SKM-1 (cell line): ENCODE measurements around the gene DMD.
"Not testable (repeated sequence)": the region's sequence is repeated elsewhere in the genome, so short reads cannot be mapped to it uniquely, and the experiment has no call there.

Source experiments
- DNase-seq: peaks from one replicate; lab custom pipeline; 2025; ENCODE audit not compliant: unreplicated experiment; lab: John Stamatoyannopoulos, UW

DMD gene

DNA sequence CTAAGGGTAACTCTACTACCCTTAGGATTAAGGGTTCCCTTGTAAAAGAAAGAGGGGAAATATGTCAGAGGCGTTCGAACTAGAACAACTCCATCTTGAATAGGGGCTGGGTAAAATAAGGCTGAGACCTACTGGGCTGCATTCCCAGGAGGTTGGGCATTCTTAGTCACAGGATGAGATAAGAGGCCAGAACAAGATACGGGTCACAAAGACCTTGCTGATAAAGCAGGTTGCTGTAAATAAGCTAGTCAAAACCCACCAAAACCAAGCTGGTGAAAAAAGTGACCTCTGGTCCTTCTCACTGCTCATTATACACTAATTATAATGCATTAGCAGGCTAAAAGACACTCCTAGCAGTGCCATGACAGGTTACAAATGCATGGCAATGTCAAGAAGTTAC lies 922.0 kb downstream of the DMD start:
- DNase-seq = no peak

DNA sequence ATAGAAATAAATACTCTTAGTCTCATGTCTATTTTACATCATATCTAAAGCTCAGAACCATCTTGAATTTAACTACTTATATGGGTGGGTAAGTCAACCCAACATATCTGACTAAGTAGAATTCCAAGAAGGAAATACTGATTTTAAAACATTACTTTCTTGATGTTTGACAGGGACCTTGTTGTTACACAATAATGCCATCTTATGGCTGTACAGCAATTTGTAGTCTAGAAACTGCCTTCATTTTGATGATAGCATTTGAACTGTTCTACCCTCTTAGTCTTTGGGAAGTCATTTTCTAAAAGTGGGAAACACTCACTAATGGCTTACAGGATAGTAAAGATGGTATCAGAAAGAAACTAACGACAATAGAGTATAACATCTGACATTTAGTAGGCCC lies 929.5 kb downstream of the DMD start:
- DNase-seq = no peak

DNA sequence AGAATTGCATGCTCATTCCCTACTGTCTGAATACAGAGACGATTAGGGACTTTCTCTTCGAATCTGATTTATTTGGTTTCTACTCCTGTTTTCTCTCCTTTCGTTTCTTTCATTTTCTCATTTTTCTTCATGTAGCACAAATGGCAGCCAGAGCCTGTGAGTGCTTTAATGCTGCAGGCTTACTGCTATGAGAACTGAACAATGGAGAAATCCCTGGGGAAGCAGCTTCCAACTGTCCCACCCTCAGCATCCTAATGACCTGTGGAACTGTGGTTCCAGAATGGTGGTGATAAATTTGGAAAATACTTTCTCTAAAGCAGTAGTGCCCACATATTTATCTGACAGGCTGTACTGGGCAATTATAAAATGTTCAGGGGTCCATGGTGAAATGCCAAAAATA lies 930.4 kb downstream of the DMD start:
- DNase-seq = no peak

DNA sequence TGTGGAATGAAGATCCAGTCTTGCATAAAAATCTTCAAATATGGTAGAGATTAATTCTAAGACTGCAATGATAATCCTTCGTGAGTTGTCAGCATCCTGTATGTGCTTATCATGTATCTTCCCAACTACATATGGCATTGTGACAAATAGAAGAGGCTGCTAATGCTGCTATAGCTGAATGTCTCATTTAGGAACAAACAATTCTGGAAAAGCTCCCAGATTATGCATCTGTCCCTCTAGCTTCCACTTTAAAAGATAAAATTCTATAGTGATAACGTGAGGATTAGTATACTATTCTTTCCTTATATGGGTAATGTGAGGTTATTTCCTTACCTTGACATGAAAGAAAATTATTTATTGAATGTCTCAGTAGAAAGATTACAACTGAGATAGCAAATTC lies 930.9 kb downstream of the DMD start:
- no peak for DNase-seq

DNA sequence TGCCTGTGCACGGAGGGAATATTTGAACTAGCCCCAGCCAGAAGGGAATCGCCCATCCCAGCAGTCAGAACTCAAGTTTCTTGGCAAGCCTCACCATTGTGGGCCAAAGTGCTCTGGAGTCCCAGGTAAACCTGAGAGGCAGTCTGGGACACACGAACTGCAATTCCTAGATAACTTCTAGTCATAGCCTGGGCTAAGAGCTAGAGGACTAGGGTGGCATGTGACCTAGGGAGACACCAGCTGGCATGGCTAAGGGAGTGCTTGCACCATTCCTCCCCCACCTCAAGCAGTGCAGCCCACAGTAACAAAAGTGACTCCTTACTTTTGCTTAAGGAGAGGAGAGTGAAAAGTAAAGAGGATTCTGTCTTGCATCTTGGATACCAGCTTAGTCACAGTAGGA lies 935.2 kb downstream of the DMD start:
- DNase-seq = no peak

DNA sequence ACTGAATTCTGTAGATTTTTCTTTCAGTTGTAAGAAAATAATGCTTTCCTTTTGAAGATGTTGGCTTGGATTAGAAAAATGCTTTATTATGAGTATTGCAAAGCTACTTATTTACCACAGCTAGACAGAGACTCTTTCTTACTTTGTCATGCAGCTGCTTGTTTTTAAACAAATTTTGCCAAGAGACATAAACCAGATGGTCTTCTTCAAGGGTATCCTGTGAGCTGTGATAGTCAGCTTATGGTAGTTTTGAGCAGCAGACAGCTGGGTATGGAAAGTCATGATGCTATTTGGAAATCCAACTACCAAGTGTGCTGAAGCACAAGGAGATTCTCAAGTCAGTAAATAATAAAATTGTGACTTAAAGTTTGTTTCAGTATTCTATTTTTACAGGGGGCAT lies 941.5 kb downstream of the DMD start:
- DNase-seq = no peak

DNA sequence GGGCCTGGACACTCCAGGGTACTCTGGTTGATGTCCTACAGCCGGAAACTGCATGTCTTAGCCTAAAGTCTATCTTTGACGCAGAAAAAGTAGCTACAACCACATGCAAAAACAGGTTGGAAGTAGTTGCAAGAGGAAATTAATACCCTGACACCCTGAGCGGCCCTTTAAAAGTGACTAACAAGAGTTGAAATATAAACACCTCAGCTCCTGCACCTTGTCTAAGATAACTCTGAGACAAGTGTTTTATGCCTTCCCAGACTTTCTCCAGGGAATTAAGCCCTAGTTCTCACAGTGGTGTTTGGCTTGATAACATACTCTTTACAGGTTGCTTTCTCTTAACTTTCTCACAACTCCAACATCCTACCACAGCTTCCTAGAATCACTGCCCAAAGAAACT lies 943.1 kb downstream of the DMD start:
- no peak for DNase-seq

DNA sequence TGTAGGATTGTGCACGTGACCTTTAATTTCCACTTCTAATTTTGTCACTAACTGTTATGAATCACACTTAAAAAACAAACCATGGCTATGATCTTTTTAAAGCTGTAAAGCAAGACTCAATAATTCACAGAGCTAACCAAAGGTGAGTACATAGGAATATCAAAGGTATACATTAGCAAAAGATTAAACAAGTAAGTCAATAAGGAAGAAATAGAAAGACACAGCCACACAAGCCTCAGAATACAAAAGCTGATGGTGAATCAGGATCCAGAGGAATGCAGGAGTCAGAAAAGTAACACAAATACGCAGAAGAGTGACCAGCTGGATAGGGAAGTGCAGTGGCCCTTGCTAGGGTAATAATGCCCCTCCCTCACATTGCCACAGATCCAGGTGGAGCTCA lies 943.6 kb downstream of the DMD start:
- DNase-seq = no peak

DNA sequence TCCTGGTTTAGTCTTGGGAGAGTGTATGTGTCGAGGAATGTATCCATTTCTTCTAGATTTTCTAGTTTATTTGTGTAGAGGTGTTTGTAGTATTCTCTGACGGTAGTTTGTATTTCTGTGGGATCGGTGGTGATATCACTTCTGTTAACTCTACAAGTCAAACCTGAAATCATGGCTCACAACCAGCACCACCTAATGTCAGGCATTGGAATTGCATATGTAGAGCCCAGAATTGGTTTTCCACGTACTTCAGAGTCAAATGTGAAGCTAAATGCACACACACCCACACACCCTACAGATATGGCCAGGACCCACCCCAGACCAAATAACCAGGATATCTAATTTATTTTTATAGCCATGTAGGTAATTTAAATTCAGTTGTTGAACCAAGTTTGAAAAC lies 964.7 kb downstream of the DMD start:
- not testable (repeated sequence) for DNase-seq

DNA sequence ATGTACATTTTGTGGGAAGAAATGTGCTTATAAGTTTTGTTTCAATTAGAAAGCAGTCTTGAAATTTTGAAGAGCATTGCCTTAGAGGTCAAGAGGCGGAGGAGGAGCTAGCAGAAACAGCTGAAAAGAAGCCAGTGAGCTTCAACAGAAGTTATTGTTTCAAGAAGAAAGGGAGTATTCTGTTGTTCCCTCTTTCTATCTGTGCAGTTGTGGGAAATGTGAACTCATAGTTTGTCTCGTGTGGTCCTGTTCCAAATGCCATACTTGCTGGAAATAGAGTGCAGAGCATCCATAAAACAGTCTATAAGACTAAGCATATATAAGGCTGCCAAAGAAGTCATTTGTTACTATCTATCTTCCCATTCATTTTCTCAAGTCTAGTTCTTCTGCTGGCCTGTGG lies 1015.7 kb downstream of the DMD start:
- DNase-seq = no peak

DNA sequence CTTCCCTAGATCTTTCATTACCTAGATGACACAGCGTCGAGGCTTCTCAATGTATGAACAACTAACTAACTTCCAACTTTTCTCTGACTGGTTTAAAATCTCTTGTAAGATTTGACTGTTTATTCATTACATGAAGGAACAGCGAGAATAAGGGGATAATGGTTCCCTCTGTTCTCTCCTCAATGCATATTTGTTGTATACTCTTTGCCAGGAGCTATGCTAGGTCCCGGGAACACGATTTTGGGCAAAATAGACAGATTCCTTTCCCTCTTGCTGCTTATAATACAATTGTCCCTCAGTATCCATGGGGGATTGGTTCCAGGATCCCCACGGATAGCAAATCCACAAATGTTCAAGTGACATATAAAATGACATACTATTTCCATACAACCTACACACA lies 1020.0 kb downstream of the DMD start:
- no peak for DNase-seq

DNA sequence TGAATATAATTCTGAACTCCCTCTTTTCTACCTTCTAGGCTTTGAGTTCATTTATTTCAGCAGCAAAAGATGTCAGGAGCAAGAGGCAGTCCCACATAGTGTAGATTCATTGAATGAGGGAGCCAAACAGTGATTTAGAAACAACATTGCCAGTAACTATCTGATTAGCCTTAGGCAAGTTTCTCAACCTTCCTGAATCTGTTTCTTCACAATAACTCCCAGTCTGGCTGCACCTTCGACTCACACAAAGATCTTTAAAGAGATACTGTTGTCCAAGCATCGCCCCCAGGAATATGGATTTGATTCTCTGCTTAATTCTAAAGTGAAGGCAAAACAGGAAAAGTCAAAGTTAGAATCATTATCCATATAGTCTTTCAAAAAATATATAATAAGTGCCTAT lies 1026.2 kb downstream of the DMD start:
- DNase-seq = no peak

DNA sequence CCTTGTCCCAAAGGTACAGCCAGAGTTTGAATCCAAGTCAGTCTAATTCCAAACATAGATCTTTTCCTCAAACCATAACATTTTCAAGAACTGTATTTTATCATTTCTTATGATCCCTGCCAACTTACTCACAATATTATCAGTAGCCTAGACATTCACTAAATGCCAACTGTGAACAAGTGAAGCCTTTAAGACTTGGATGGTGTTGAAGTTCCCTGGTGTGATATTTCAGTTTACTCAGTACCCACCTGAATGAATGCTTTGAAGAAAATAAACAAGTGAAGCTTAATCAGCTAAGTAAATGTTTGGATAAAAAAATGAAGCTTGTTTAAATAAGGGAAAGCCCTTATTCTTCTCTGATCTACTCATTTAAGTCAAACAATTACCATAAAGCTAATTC lies 1028.3 kb downstream of the DMD start:
- DNase-seq = no peak

DNA sequence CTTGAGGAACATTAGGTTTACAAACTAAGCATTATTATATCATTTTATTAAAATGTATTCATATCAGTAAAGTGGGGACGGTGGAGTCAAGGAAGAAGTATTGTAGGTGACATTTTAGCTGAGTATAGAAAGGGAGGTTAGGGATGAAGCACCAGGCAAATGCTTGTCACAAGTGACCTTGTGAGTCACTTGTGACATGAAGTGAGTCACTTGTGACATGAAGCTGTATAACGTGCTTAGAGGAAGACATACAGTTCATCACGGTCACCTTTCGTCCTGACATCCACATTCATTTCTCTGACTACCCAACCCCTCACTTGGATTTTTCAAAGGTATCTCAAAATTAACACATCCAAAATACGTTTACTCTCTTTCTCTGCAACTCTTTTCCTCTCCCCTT lies 1034.8 kb downstream of the DMD start:
- no peak for DNase-seq

DNA sequence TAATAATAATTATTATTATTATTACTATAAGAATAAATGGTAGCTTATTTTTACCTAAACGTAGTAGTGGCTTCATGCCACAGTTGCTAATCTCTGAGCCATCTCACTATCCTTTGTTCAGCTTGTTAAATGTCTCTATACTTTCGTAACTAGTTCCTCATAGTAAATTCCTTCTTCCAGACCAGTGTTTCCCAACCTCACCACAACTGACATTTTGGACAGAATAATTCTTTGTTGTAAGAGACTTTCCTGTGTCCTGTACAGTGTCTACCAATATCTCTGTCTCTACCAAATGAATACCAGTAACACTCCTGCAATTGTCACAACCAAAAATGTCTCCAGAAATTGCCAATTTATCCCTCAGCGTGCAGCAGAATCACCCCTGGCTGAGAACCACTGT lies 1040.9 kb downstream of the DMD start:
- peak; percentile 50 for DNase-seq

DNA sequence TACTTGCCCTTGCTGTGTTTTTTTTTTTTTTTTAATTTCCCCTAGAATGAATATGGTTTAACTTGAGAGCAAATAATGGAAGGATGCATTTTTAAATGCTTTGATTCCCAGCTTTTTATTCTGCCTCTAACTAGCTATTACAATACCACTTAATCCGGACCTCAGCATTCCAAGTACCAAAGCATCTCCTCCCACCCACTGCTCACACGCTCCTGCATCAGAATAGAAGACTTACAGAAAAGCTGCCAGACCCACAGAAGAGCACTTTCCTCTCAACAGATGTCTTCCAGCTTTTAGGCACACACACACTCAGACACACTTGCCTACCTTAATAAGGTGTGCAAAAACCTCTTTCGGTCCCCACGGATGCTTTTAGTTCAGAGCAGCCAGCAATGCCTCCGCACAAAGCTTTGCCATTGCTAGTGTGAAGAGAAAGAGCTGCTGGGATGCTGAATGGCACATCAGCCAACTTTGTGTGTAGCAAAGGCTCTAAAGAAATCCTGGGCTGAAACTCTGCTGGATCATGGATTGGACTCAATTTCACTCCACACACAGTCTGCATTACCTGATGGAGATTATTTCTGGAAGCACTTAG lies 1056.2 kb downstream of the DMD start:
- no peak for DNase-seq

DNA sequence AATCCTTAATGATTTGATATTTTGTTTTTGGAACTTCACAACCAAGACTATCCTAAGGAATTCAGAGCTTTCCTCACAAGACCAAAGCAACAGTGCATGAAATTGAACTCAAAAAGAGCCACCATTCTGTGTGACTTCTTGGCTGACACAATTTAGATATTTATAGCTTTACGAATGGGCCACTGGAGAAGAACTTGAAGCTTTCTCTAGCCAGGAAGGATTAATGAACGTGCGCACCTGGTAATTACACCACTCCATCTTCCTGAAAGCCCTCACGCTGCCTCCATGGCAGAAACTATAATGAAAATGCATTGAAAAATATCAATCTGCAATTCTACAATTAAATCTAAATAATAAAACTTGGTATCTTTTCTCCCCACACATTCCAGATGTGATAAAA lies 1057.8 kb downstream of the DMD start:
- no peak for DNase-seq

DNA sequence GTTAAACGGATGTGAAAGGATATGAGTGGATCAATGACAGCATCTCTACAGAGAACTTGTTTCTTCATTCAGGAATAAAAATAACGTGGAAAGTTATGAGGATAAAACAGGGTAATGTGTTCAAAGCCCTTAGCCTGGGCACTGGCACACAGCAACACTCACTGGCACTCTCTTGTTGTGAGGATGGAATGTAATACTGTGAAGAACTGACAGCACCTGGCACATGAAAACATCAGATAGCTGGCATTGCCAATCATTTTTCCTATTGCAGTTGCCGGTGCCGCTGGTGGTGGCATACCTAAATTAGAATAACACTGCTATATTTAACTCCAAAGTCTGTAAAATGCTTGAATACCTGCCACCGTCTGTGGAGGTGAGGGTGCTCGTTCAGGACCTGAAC lies 1061.2 kb downstream of the DMD start:
- no peak for DNase-seq

DNA sequence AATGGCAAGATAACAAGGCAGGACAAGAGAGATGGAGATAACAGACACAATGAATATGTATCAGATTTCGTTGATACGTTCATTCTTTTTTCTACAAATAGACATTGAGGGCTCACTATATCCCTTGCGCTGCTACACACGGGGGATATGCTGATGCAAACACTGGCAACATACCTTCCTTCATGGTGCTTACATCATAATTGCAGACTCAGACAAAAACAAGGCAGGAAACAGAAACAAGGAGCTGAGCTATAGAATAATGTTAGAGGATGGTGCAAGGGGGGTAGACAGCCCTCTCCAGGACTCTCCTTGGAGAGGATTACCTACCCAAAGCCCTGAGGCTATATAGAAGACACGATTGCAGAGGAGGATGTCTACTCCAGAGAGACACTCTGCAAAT lies 1069.5 kb downstream of the DMD start:
- no peak for DNase-seq

DNA sequence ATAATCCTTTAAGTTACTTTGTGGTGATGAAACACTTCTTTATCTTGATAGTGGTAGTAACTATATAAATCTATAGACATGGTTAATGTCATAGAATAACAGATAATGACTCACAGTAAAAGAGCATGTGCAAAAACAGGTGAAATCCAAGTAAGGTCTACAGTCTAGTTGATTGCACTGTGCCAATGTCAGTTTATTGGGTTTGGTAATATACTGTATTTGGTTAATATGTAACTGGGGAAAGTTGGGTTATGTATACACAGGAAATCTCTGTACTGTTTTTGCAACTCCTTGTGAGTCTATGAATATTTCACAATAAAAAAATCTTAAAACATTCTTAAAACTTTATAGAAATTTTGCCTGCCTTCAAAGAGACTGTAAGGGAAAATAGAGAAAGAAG lies 1071.9 kb downstream of the DMD start:
- no peak for DNase-seq

DNA sequence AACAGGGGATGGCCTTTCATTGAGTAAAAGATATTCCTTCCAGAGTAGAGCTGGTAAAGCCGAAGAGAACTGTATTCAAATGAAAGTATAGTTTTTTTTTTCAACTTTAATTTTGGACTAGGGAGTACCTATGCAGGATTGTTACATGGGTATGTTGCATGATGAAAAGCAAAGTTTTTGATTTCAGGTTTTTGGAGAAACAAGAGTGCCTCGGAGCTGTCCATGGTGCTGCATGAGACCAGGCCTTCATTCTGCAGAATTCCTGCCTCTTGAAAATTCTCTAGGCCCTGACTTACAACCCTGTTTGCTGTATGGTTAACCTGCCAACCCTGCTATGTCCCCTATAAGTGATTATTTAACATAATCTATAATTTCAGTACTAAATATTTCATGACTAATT lies 1073.8 kb downstream of the DMD start:
- no peak for DNase-seq

DNA sequence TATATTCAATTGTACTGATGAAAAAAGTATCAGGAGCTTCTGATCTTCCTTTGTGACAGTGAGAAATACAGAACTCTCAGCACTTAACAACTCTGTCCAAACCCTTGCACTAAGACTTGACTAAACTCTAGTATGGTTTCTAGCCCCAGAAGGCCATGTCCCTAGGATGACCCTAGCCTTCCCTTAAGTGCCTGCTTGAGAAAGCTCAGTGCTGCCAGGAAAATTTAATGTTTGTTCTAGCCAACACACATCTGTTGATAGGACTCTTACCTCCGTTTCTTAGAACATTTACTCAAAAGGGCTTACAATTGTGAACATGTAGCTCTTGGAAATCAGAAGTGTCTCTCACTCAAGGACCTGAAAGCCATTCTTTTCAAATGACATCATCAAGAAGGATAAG lies 1084.4 kb downstream of the DMD start:
- no peak for DNase-seq

DNA sequence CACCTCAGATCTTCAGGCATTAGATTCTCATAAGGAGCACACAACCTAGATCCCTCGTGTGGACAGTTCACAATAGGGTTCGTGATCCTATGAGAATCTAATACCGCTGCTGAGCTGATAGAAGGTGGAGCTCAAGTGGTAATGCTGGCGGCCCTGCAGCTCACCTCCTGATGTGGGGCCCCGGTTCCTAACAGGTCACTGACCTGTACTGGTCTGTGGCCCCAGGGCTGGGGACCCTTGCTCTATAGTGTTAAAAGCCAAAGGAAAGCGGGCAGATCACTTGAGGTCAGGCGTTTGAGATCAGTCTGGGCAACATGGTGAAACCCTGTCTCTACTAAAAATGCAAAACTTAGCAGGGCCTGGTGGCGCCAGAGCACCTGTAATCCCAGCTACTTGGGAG lies 1092.5 kb downstream of the DMD start:
- no peak for DNase-seq

DNA sequence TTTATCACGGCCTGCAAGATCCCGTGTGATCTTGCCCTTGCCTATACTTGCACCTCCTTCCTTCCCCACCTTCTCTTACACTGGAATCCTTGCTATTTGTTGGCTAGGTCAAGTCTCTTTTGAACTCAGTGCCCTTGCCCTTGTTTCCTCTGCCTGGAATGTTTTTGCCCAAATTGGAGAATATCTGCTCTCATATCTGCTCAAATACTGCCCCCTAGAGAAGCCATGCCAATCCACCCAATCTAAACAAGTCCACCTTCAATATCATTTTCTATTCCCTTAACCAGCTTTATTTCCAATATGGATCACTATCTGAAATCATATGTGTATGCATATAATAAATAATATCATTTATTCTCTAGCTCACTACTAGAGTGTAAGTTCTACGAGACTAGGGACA lies 1095.3 kb downstream of the DMD start:
- DNase-seq = no peak
